SU-DHL-6 (cell line): ENCODE measurements around the gene TSHZ2.

Source experiments
- H2AFZ ChIP-seq: fragments of 200-600 bp; sonication (generic); 2 replicates; pipeline ENCODE4 v1.6.1; 2014; ENCODE audit warnings: low read depth, mild to moderate bottlenecking, moderate library complexity, mixed read lengths, antibody characterized with exemption, low read length; ENCODE audit not compliant: severe bottlenecking
- H3F3A ChIP-seq: fragments of 200-600 bp; shearing (Covaris generic); 2 replicates; pipeline ENCODE4 v1.6.0; 2016; ENCODE audit warnings: antibody characterized with exemption, mild to moderate bottlenecking; ENCODE audit not compliant: insufficient read depth
- H3K27ac ChIP-seq: fragments of 200-600 bp; sonication (generic); 2 replicates; pipeline ENCODE4 v1.5.1; 2016; ENCODE audit warnings: low read depth, mild to moderate bottlenecking, low read length, moderate library complexity, mixed read lengths
- H3K27me3 ChIP-seq: fragments of 200-600 bp; sonication (generic), shearing (Covaris generic); 2 replicates; pipeline ENCODE4 v1.6.0; 2014; ENCODE audit warnings: mild to moderate bottlenecking, low read length
- H3K36me3 ChIP-seq: fragments of 200-600 bp; sonication (generic); 2 replicates; pipeline ENCODE4 v1.6.1; 2014; ENCODE audit warnings: mild to moderate bottlenecking, low read length, mixed read lengths
- H3K4me2 ChIP-seq: fragments of 300-600, 200-600 bp; shearing (Covaris generic), sonication (generic); 2 replicates; pipeline ENCODE4 v1.6.0; 2014; ENCODE audit warnings: low read length, low read depth, mild to moderate bottlenecking; ENCODE audit not compliant: poor library complexity, severe bottlenecking
- H3K4me3 ChIP-seq: fragments of 200-600 bp; sonication (generic); 2 replicates; pipeline ENCODE4 v1.5.1; 2014; ENCODE audit warnings: antibody characterized with exemption, low read length, mild to moderate bottlenecking, mixed read lengths; ENCODE audit not compliant: insufficient read depth, poor library complexity, severe bottlenecking
- H3K79me2 ChIP-seq: fragments of 200-600 bp; sonication (generic); 2 replicates; pipeline ENCODE4 v1.6.1; 2014; ENCODE audit warnings: mild to moderate bottlenecking, low read length, moderate library complexity; ENCODE audit not compliant: insufficient read depth
- H3K9ac ChIP-seq: fragments of 200-600 bp; sonication (generic); 2 replicates; pipeline ENCODE4 v1.7.0; 2014; ENCODE audit warnings: mild to moderate bottlenecking, low read length
- H3K9me2 ChIP-seq: fragments of 200-600 bp; sonication (generic); replicated peaks from 2 replicates; pipeline ENCODE4 v1.6.1; 2014; ENCODE audit warnings: low read length; ENCODE audit not compliant: insufficient read depth
- H3K9me3 ChIP-seq: fragments of 200-600 bp; sonication (generic); 2 replicates; pipeline ENCODE4 v1.6.1; 2014; ENCODE audit warnings: low read length, mixed read lengths; ENCODE audit not compliant: insufficient read depth
- H4K20me1 ChIP-seq: fragments of 200-600 bp; sonication (generic); 2 replicates; pipeline ENCODE4 v1.6.1; 2014; ENCODE audit warnings: low read depth, mild to moderate bottlenecking, antibody characterized with exemption, low read length, moderate library complexity, mixed read lengths
- EZH2phosphoT487 ChIP-seq: fragments of 200-600 bp; sonication (generic), shearing (Covaris generic); conservative IDR thresholded peaks from 2 replicates; pipeline ENCODE4 v1.6.1; 2018; ENCODE audit warnings: mild to moderate bottlenecking, antibody characterized with exemption, low read length, moderate library complexity, mixed read lengths
- TF ChIP-seq, protein P1 (sequence below): fragments of 200-600 bp; sonication (generic); IDR thresholded peaks from one replicate; pipeline ENCODE4 v1.5.1; 2017; ENCODE audit warnings: antibody characterized with exemption, mild to moderate bottlenecking, low read length, moderate library complexity; ENCODE audit not compliant: insufficient read depth, poor library complexity, severe bottlenecking

Gene TSHZ2

DNA sequence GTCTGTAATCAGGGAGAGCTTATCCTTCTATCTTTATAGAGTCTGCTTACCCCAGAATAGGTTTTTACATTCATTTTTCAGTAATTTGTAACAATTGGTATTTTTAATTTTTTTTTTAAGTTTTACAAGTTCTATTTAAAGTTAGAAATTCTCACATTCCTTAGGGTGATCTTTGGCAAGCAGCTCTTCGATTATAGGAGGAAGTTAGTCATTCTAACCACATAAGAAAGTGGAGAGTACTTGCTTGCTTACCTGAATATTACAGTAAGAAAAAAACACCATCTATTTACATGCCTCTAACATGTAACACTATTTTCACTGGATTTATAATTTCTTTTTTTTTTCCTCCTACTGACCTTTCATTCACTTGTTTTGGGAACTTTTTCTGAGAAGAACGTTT, 6.7 kb downstream of the TSHZ2 start:
- Histone ChIP-seq H2AFZ (no peak overlapping the region), H3K27me3 (no peaks in the 10 kb centered on the region), H3F3A (no peaks in the 10 kb centered on the region), H3K9me3 (no peaks in the 10 kb centered on the region), H3K27ac (no peak overlapping the region), H4K20me1 (no peaks in the 10 kb centered on the region), H3K9ac (no peak overlapping the region), H3K4me2 (no peak overlapping the region), H3K4me3 (no peak overlapping the region), H3K9me2 (no peaks in the 10 kb centered on the region), H3K36me3 (no peaks in the 10 kb centered on the region), H3K79me2 (no peaks in the 10 kb centered on the region)
- TF ChIP-seq EZH2phosphoT487 = no peak
- TF ChIP-seq, protein P1, sequence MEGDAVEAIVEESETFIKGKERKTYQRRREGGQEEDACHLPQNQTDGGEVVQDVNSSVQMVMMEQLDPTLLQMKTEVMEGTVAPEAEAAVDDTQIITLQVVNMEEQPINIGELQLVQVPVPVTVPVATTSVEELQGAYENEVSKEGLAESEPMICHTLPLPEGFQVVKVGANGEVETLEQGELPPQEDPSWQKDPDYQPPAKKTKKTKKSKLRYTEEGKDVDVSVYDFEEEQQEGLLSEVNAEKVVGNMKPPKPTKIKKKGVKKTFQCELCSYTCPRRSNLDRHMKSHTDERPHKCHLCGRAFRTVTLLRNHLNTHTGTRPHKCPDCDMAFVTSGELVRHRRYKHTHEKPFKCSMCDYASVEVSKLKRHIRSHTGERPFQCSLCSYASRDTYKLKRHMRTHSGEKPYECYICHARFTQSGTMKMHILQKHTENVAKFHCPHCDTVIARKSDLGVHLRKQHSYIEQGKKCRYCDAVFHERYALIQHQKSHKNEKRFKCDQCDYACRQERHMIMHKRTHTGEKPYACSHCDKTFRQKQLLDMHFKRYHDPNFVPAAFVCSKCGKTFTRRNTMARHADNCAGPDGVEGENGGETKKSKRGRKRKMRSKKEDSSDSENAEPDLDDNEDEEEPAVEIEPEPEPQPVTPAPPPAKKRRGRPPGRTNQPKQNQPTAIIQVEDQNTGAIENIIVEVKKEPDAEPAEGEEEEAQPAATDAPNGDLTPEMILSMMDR = no peak

DNA sequence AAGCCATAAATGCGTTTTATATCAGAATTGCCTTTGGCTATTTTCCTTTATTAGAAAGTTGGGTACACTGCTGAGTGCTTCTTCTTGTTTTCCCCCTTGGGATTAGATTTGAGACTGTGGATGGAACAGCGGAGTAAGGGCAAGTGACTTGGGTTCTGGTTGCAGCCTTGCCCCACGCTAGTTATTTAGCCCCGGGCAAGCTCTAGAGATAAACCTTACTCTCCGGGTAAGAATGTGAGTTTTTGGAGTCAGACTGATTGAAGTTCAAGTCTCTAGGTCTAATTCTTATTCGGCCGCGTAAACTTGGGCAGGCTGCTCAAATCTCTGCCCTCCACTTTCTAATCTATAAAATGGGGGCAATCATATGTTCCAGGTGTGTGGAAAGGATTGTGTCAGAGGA, 8.9 kb downstream of the TSHZ2 start:
- Histone ChIP-seq H3K79me2 (no peaks in the 10 kb centered on the region), H4K20me1 (no peaks in the 10 kb centered on the region), H3K4me3 (no peak overlapping the region), H3K9me3 (no peaks in the 10 kb centered on the region), H3K9me2 (no peaks in the 10 kb centered on the region), H3K4me2 (no peak overlapping the region), H3K27me3 (no peaks in the 10 kb centered on the region), H2AFZ (no peak overlapping the region), H3K9ac (no peak overlapping the region), H3K36me3 (no peaks in the 10 kb centered on the region), H3K27ac (no peak overlapping the region), H3F3A (no peaks in the 10 kb centered on the region)
- TF ChIP-seq, protein P1 = no peak
- no peak for TF ChIP-seq EZH2phosphoT487

DNA sequence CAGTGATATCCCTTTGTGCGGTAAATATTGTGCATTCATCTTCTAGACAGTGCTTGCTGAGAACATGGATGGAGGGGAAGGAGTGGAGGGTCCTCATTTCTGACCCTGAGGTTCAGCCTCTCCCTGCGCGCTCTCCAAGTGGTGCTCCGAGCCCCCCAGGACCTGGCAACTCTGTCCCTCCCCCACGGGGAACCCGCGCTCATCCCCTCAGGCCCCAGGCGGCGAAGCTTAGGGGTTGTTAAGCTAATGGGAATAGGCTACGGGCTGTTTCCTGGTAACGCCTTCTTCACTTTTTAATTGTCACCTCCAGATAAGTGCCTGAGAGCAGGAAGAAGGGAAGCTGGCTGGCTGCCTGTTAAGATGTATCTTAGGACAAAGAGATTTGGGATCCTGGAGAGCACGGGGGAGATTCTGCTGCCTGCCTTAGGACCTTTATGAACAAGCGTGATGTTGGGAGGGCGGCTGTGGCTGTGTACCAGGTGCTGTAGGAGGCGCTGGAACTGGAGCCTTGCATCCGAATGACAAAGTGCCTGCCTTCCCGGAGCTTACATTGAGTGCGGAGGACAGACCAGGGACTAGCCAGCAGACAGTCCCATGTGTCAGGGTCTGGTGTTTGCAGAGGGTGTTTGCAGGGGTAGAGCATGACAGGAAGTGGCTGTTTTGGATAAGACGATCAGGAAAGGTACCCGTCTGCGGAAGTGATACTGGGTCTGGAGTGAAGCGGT, 11.7 kb downstream of the TSHZ2 start:
- Histone ChIP-seq H2AFZ (peak overlapping the region; percentile 49), H3K27ac (no peak overlapping the region), H3K4me2 (no peak overlapping the region), H3F3A (no peaks in the 10 kb centered on the region), H3K36me3 (no peaks in the 10 kb centered on the region), H4K20me1 (no peaks in the 10 kb centered on the region), H3K27me3 (no peaks in the 10 kb centered on the region), H3K9me2 (no peaks in the 10 kb centered on the region), H3K79me2 (no peaks in the 10 kb centered on the region), H3K4me3 (no peak overlapping the region), H3K9ac (no peak overlapping the region), H3K9me3 (no peaks in the 10 kb centered on the region)
- TF ChIP-seq EZH2phosphoT487 = no peak
- TF ChIP-seq, protein P1 = no peak
